K562 (cell line): Measurements from ENCODE around the gene CPNE1. TPM values are rescaled to one million over a fixed set of nuclear protein-coding genes. Genes with fewer than 3 reads are reported as not detected.

Experiments used
- BCL6 ChIP-seq: fragments of 250-450 bp; sonication (Bioruptor Pico); IDR thresholded peaks from 2 replicates; pipeline ENCODE4 v1.4.0; 2020
- BRF1 ChIP-seq: IDR thresholded peaks from 3 replicates; pipeline ENCODE4 v1.6.1; 2011; ENCODE audit warnings: borderline replicate concordance, mild to moderate bottlenecking; ENCODE audit not compliant: insufficient read length; ENCODE audit errors: extremely low read depth
- CCNT2 ChIP-seq: IDR thresholded peaks from 2 replicates; pipeline ENCODE4 v1.6.1; 2011; ENCODE audit warnings: borderline replicate concordance, low read depth, mild to moderate bottlenecking, moderate library complexity, mixed read lengths, low read length; ENCODE audit not compliant: insufficient read length; ENCODE audit errors: extremely low read depth
- DPF2 ChIP-seq: fragments of 450-650 bp; IDR thresholded peaks from 2 replicates; pipeline ENCODE4 v1.6.1; 2016
- ELF1 ChIP-seq: fragments of 200-800 bp; sonication (Bioruptor generic); IDR thresholded peaks from 2 replicates; pipeline ENCODE4 v1.6.1; 2016; ENCODE audit warnings: missing genetic modification characterization, missing compliant biosample characterization
- ELF2 ChIP-seq: fragments of 250-450 bp; sonication (Bioruptor Pico); IDR thresholded peaks from 2 replicates; pipeline ENCODE4 v1.5.0; 2021; ENCODE audit warnings: mild to moderate bottlenecking
- ETS2 ChIP-seq: IDR thresholded peaks from 2 replicates; pipeline ENCODE4 v1.6.1; 2016; ENCODE audit warnings: borderline replicate concordance, missing genetic modification characterization, mild to moderate bottlenecking, moderate library complexity, missing compliant biosample characterization; ENCODE audit not compliant: poor library complexity, severe bottlenecking
- ETV5 ChIP-seq: sonication (generic); formaldehyde crosslinking; IDR thresholded peaks from 2 replicates; pipeline ENCODE4 v1.4.0; 2020; ENCODE audit warnings: low read depth, mild to moderate bottlenecking, missing genetic modification reagents
- FOXJ2 ChIP-seq: fragments of 200-800 bp; sonication (Bioruptor generic); IDR thresholded peaks from 2 replicates; pipeline ENCODE4 v1.6.1; 2016; ENCODE audit warnings: missing genetic modification characterization, missing compliant biosample characterization
- HEY1 ChIP-seq: fragments of 250-450 bp; sonication (Bioruptor Pico); IDR thresholded peaks from 2 replicates; pipeline ENCODE4 v1.5.0; 2020; ENCODE audit warnings: mild to moderate bottlenecking, moderate library complexity, borderline replicate concordance
- HOXB6 ChIP-seq: fragments of 250-450 bp; sonication (Bioruptor Pico); IDR thresholded peaks from 2 replicates; pipeline ENCODE4 v1.5.1; 2022; ENCODE audit warnings: mild to moderate bottlenecking, borderline replicate concordance
- JUND ChIP-seq, 2 experiments: IDR thresholded peaks; 2 replicates in 1 of 2; 3 replicates in 1 of 2; pipeline ENCODE4 v1.6.1; 2011; ENCODE audit warnings: borderline replicate concordance in 2 of 2, low read depth in 2 of 2, low read length in 2 of 2, improper control_type of control experiment in 1 of 2, missing biosample characterization in 1 of 2, missing genetic modification characterization in 1 of 2, missing genetic modification reagents in 1 of 2
- KDM5B ChIP-seq: fragments of 200-600 bp; sonication (generic); IDR thresholded peaks from 2 replicates; pipeline ENCODE4 v1.6.1; 2012; ENCODE audit warnings: low read depth, mild to moderate bottlenecking, moderate library complexity, low read length, control low read depth, inconsistent platforms; ENCODE audit not compliant: insufficient replicate concordance
- KHSRP ChIP-seq: fragments of 450-650 bp; IDR thresholded peaks from 2 replicates; pipeline ENCODE4 v1.6.1; 2017
- KLF13 ChIP-seq: fragments of 450-650 bp; IDR thresholded peaks from 2 replicates; pipeline ENCODE4 v1.6.1; 2016; ENCODE audit warnings: missing genetic modification characterization, low read depth, mild to moderate bottlenecking, missing compliant biosample characterization, moderate library complexity, borderline replicate concordance
- MLX ChIP-seq, 2 experiments: fragments of 450-650 bp in 1 of 2; sonication (generic) in 1 of 2; formaldehyde crosslinking; conservative IDR thresholded peaks; 2 replicates each; pipeline versions ENCODE4 v1.4.0 to v1.8.1; 2020 to 2022; ENCODE audit warnings: mild to moderate bottlenecking in 1 of 2, missing genetic modification reagents in 1 of 2
- NCOA4 ChIP-seq: fragments of 450-650 bp; IDR thresholded peaks from 2 replicates; pipeline ENCODE4 v1.6.1; 2018; ENCODE audit warnings: mild to moderate bottlenecking; ENCODE audit not compliant: partially characterized antibody
- NR0B1 ChIP-seq: fragments of 450-650 bp; IDR thresholded peaks from one replicate; pipeline ENCODE4 v1.6.1; 2018; ENCODE audit warnings: mild to moderate bottlenecking, moderate library complexity; ENCODE audit not compliant: partially characterized antibody
- PML ChIP-seq: IDR thresholded peaks from 2 replicates; pipeline ENCODE4 v1.6.1; 2012; ENCODE audit warnings: low read length, inconsistent platforms
- PRPF4 ChIP-seq: fragments of 200-400 bp; formaldehyde crosslinking; IDR thresholded peaks from one replicate; pipeline ENCODE4 v1.6.1; 2017; ENCODE audit warnings: low read length, low read depth, mild to moderate bottlenecking; ENCODE audit not compliant: insufficient read depth, poor library complexity, severe bottlenecking
- SIN3A ChIP-seq, 2 experiments: fragments of 150-350 bp in 1 of 2; IDR thresholded peaks; 2 replicates each; pipeline ENCODE4 v1.6.1; 2011 to 2016; ENCODE audit warnings: borderline replicate concordance in 2 of 2, low read depth in 2 of 2, low read length in 2 of 2, mild to moderate bottlenecking in 2 of 2, moderate library complexity in 2 of 2; ENCODE audit not compliant: control insufficient read depth in 1 of 2
- XRCC4 ChIP-seq: IDR thresholded peaks from one replicate; pipeline ENCODE4 v1.6.1; 2011; ENCODE audit not compliant: insufficient read depth, insufficient read length; ENCODE audit errors: extremely low read depth
- ZC3H4 ChIP-seq: sonication (generic); formaldehyde crosslinking; IDR thresholded peaks from 2 replicates; pipeline ENCODE4 v1.9.0; 2021; ENCODE audit warnings: missing genetic modification reagents, borderline replicate concordance
- ZNF121 ChIP-seq: sonication (generic); formaldehyde crosslinking; conservative IDR thresholded peaks from 2 replicates; pipeline ENCODE4 v1.8.0; 2022; ENCODE audit warnings: missing genetic modification reagents
- ZNF696 ChIP-seq: fragments of 250-450 bp; sonication (Bioruptor Pico); conservative IDR thresholded peaks from 2 replicates; pipeline ENCODE4 v1.4.0; 2020; ENCODE audit warnings: mild to moderate bottlenecking, moderate library complexity
- polyA plus RNA-seq, 8 experiments: library from polyadenylated mRNA; depleted of rRNA in 4 of 8; stranded (reverse) in 5 of 8; unstranded in 3 of 8; fragments of >200 nt; fragmentation: Nextera tagmentation in 2 of 8; fragmentation: Illumina TruSeq in 1 of 8; extraction: Ambion mirVana in 2 of 8; extraction: Trizol in 1 of 8; gene quantifications; 2 replicates each; pipeline versions ENCODE4 v1.2.1 to v1.2.3, GENCODE V29; 2011 to 2014; ENCODE audit warnings: inconsistent platforms in 1 of 8, missing spikeins in 1 of 8
- total RNA-seq, 7 experiments: library from RNA; depleted of rRNA in 6 of 7; stranded (reverse); fragments of >200 nt in 6 of 7; fragmentation: Illumina TruSeq in 2 of 7; extraction: Trizol in 2 of 7; gene quantifications; 2 replicates each; pipeline versions ENCODE4 v1.2.1 to v1.2.3, GENCODE V29; 2011 to 2021; ENCODE audit warnings: low replicate concordance in 1 of 7

CPNE1 gene
- total and polyA plus RNA-seq, 9 of the 15 experiments (the other 6 are each of a cell fraction or from before 2014, with no cell fraction given), result 42.1 to 102 (median 56.0) TPM

GRCh38 chr20:35702824-35703695, 38.4 kb upstream of the CPNE1 start (continued):
- TF ChIP-seq NR0B1, result no peak
- TF ChIP-seq DPF2, result no peak
- no peak for TF ChIP-seq ELF2 (CRISPR knock-in tag)
- TF ChIP-seq ETV5, result no peak
- TF ChIP-seq NCOA4, result no peak
- no peak for TF ChIP-seq ZNF121 (CRISPR knock-in tag)
- no peak for TF ChIP-seq KLF13 (tag)
- TF ChIP-seq CCNT2, result no peak
- no peak for TF ChIP-seq ZC3H4 (CRISPR knock-in tag)
- no peak for TF ChIP-seq ETS2 (tag)
- no peak for TF ChIP-seq KDM5B
- no peak for TF ChIP-seq BRF1
- peak; percentile 31 for TF ChIP-seq KHSRP
- TF ChIP-seq PML, result no peak; the same call in 1 of the 2 replicates
- TF ChIP-seq ELF1 (tag), result no peak; the same call in 1 of the 2 replicates
- TF ChIP-seq ZNF696 (CRISPR knock-in tag), result no peak
- TF ChIP-seq PRPF4, result no peak
- no peak for TF ChIP-seq HOXB6 (CRISPR knock-in tag)
- TF ChIP-seq FOXJ2 (tag), result no peak
- no peak for TF ChIP-seq SIN3A (IDR thresholded peaks at IDR 0.05; ENCODE audit: borderline replicate concordance in 2 of 2, control insufficient read depth in 1 of 2, low read depth in 2 of 2, low read length in 2 of 2)
- TF ChIP-seq XRCC4, result no peak
- TF ChIP-seq MLX (CRISPR knock-in tag; conservative IDR thresholded peaks at IDR 0.05), result no peak
- TF ChIP-seq HEY1, result no peak
- no peak for TF ChIP-seq BCL6 (CRISPR knock-in tag)
- no peak for TF ChIP-seq JUND (IDR thresholded peaks at IDR 0.05; ENCODE audit: borderline replicate concordance, low read depth, low read length)
- no peak for TF ChIP-seq JUND (tag; IDR thresholded peaks at IDR 0.05; ENCODE audit: borderline replicate concordance, low read depth, low read length)
